B cell (primary cell): Measurements from ENCODE around the gene PRKCQ.

ENCODE experiments used
- EZH2 ChIP-seq: IDR thresholded peaks from 2 replicates; pipeline ENCODE4 v1.6.1; 2012; ENCODE audit warnings: borderline replicate concordance, low read depth, mild to moderate bottlenecking, moderate library complexity, low read length; ENCODE audit not compliant: insufficient read depth, poor library complexity, severe bottlenecking
- TF ChIP-seq, protein P1 (sequence below): fragments of 200-600 bp; IDR thresholded peaks from one replicate; pipeline ENCODE4 v1.8.0; 2022; ENCODE audit warnings: antibody characterized with exemption, mild to moderate bottlenecking

DNA sequence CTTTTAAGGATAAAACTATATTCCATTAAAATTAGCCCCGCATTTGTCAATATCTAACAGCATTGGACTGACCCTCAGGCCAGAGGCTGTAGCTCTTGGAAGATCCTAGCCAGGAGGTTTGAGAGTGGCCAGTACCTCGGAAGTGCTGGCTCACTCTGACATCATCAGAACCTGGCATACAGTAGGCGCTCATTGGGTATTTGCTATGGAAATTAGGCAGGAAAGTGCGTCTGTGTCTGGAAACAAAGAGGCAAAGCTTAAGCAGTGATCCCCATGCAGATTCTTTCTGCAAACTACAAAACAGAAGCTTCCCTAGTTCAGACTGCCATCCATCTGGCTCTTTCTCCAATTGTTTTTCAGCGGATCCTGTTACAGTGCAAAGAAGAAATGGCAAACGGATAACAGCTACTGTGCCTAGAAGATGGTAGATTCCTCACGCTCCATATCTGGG is 1.7 kb upstream of the PRKCQ start:
- TF ChIP-seq EZH2 = no peak
- TF ChIP-seq, protein P1, sequence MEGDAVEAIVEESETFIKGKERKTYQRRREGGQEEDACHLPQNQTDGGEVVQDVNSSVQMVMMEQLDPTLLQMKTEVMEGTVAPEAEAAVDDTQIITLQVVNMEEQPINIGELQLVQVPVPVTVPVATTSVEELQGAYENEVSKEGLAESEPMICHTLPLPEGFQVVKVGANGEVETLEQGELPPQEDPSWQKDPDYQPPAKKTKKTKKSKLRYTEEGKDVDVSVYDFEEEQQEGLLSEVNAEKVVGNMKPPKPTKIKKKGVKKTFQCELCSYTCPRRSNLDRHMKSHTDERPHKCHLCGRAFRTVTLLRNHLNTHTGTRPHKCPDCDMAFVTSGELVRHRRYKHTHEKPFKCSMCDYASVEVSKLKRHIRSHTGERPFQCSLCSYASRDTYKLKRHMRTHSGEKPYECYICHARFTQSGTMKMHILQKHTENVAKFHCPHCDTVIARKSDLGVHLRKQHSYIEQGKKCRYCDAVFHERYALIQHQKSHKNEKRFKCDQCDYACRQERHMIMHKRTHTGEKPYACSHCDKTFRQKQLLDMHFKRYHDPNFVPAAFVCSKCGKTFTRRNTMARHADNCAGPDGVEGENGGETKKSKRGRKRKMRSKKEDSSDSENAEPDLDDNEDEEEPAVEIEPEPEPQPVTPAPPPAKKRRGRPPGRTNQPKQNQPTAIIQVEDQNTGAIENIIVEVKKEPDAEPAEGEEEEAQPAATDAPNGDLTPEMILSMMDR = no peak
